Stomach smooth muscle (tissue), 2 donors: ENCODE data around the gene PANX3.
"Not testable (repeated sequence)": the region's sequence is repeated elsewhere in the genome, so short reads cannot be mapped to it uniquely, and the experiment has no call there.

Experiments
- H3K27ac ChIP-seq: one replicate; pipeline ENCODE4 v1.7.0; 2013; ENCODE audit warnings: mild to moderate bottlenecking, low read length, inconsistent platforms
- H3K27me3 ChIP-seq, 2 donors: one replicate each; pipeline ENCODE4 v1.7.0; 2013; ENCODE audit warnings: low read length in 2 of 2; ENCODE audit not compliant: insufficient read depth in 2 of 2, control insufficient read depth in 1 of 2
- H3K36me3 ChIP-seq, 2 donors: one replicate each; pipeline ENCODE4 v1.7.0; 2013; ENCODE audit warnings: low read length in 2 of 2; ENCODE audit not compliant: control insufficient read depth in 2 of 2, insufficient read depth in 2 of 2
- H3K4me1 ChIP-seq: one replicate; pipeline ENCODE4 v1.7.0; 2013; ENCODE audit warnings: low read length; ENCODE audit not compliant: control insufficient read depth, insufficient read depth
- H3K4me3 ChIP-seq, 2 donors: one replicate each; pipeline ENCODE4 v1.7.0; 2013; ENCODE audit warnings: low read length in 2 of 2
- H3K9ac ChIP-seq, 2 donors: one replicate each; pipeline ENCODE4 v1.7.0; 2013; ENCODE audit warnings: low read length in 2 of 2, mild to moderate bottlenecking in 1 of 2
- H3K9me3 ChIP-seq, 2 donors: one replicate each; pipeline ENCODE4 v1.7.0; 2013; ENCODE audit warnings: low read length in 2 of 2; ENCODE audit not compliant: control insufficient read depth in 2 of 2
- donor health status: healthy.
- donor health status: Pancreatic carcinoma.

The PANX3 gene

DNA sequence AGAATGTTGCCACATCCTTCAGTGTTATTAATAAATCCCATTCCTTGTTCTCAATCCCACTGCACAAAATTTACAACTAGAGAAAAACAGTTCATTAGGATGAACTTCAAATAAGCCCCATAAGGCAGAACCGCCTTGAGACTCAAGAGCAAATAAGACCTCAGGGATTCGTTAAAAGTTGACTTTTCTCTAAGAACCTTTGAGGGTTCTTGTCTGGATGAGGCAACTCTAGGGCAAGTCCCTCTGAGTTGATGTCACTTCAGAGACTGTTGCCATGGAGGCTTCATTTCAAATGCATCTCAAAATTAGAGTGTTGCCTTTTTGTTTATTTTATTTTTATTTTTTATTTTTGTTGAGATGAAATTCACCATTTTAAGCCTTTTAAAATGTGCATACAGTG is 19.8 kb upstream of the PANX3 start:
- Histone ChIP-seq H3K4me1 (no peaks in the 10 kb centered on the region), H3K4me3 (no peak overlapping the region), H3K9me3 (no peaks in the 10 kb centered on the region), H3K36me3 (no peaks in the 10 kb centered on the region), H3K9ac (no peak overlapping the region), H3K27ac (no peak overlapping the region), H3K27me3 (no peaks in the 10 kb centered on the region)

GRCh38 chr11:124592627-124593026 is 18.6 kb upstream of the PANX3 start:
- Histone ChIP-seq H3K4me1 (no peaks in the 10 kb centered on the region), H3K36me3 (no peaks in the 10 kb centered on the region), H3K27me3 (peaks cover 0 to 1% of the 10 kb centered on the region in 2 donors), H3K27ac (no peak overlapping the region), H3K9me3 (no peaks in the 10 kb centered on the region), H3K4me3 (no peak overlapping the region), H3K9ac (no peak overlapping the region)

- Histone ChIP-seq H3K4me1 (no peaks in the 10 kb centered on the region), H3K36me3 (no peaks in the 10 kb centered on the region), H3K9ac (no peak overlapping the region), H3K4me3 (no peak overlapping the region), H3K27ac (no peak overlapping the region), H3K9me3 (no peaks in the 10 kb centered on the region), H3K27me3 (peaks cover 0 to 4% of the 10 kb centered on the region in 2 donors)
These were observed 15.9 kb upstream of the PANX3 start for GRCh38 chr11:124595302-124595701.

DNA sequence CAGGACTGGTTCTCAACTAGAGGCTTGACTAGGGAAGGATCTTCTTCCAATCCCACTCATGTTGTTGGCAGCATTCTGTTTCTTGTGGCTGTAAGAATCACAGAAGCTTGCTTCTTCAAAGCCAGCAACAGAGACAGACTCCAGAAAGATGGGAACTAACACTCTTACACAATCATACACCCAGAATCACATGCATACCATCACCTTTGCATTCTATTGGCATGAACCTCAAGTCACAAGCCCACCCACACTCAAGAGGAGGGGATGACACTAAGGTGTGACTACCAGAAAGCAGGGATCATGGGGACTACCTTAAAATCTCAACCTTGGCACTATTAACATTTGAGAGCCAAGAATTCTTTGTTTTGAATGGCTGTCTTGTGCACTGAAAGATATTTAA is 13.6 kb upstream of the PANX3 start:
- H3K4me1 ChIP-seq, result no peaks in the 10 kb centered on the region
- H3K27ac ChIP-seq, result no peak overlapping the region
- no peaks in the 10 kb centered on the region for H3K9me3 ChIP-seq
- H3K4me3 ChIP-seq, result no peak overlapping the region
- H3K9ac ChIP-seq, result no peak overlapping the region
- no peaks in the 10 kb centered on the region for H3K36me3 ChIP-seq
- peaks cover 0 to 4% of the 10 kb centered on the region in 2 donors for H3K27me3 ChIP-seq

DNA sequence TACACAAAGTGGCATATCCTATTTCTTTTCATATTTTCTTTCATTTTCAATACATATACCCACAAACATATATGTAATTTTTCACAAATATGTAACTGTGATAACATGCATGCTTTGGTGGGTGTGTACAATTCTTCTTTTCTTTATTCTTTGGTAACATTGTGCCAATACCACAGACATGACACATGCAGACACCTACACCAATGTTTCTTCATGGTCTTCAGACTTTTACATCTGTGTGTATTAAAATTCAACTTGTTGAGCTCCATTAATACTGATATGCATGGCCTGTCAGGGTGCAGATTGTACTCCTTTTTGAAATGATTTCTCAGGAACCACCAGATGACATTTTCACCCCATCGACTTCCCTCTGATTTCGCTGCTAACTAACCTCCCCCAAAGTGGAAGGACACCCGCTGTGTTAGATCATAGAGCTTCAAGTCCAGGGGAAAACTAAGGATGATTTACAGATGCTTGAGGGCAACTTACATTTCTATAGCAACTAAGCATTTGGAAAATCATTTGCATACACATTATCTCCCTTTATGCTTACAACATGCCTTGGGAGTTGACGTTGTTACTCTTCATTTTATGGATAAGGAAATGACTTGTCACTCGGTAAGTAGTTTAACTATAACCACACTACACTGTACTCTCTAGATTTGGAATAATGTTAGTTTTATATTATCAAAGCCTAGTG is 10.5 kb upstream of the PANX3 start:
- peaks cover 0 to 4% of the 10 kb centered on the region in 2 donors for H3K27me3 ChIP-seq
- H3K9ac ChIP-seq, result no peak overlapping the region
- no peaks in the 10 kb centered on the region for H3K4me1 ChIP-seq
- no peaks in the 10 kb centered on the region for H3K36me3 ChIP-seq
- no peak overlapping the region for H3K27ac ChIP-seq
- H3K9me3 ChIP-seq, result no peaks in the 10 kb centered on the region
- H3K4me3 ChIP-seq, result no peak overlapping the region

DNA sequence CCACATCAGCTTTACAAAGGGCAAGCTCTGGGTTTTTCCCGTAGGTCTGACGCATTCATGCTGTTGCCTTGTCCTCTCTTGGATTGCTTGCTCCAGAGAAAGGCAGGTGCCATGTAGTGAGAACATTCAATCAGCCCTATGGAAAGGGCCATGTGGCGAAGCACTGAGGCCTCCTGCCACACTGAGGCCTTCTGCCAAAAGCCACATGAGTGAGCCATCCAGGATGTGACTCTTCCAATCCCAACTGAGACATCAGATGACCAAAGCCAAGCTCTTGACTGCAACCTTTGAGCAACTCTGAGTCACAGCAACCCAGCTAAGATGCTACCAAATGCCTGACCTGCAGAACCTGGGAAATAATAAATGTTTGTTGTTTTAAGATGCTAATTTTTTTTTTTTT is 9.0 kb upstream of the PANX3 start:
- H3K4me3 ChIP-seq, result no peak overlapping the region
- H3K9ac ChIP-seq, result no peak overlapping the region
- no peaks in the 10 kb centered on the region for H3K4me1 ChIP-seq
- H3K27ac ChIP-seq, result no peak overlapping the region
- H3K36me3 ChIP-seq, result no peaks in the 10 kb centered on the region
- peaks cover 0 to 4% of the 10 kb centered on the region in 2 donors for H3K27me3 ChIP-seq
- no peaks in the 10 kb centered on the region for H3K9me3 ChIP-seq

- not testable (repeated sequence) for H3K27me3 ChIP-seq, H3K4me3 ChIP-seq, H3K4me1 ChIP-seq, H3K27ac ChIP-seq, H3K9me3 ChIP-seq, H3K36me3 ChIP-seq, H3K9ac ChIP-seq
These were observed 8.5 kb upstream of the PANX3 start for GRCh38 chr11:124602723-124603122.

GRCh38 chr11:124605719-124606118 is 5.5 kb upstream of the PANX3 start:
- Histone ChIP-seq H3K27ac (no peak overlapping the region), H3K4me1 (no peaks in the 10 kb centered on the region), H3K4me3 (no peak overlapping the region), H3K27me3 (no peaks in the 10 kb centered on the region), H3K9me3 (no peaks in the 10 kb centered on the region), H3K9ac (no peak overlapping the region), H3K36me3 (no peaks in the 10 kb centered on the region)

- Histone ChIP-seq H3K9me3 (no peaks in the 10 kb centered on the region), H3K4me1 (no peaks in the 10 kb centered on the region), H3K36me3 (no peaks in the 10 kb centered on the region), H3K4me3 (no peak overlapping the region), H3K27me3 (no peaks in the 10 kb centered on the region), H3K27ac (no peak overlapping the region), H3K9ac (no peak overlapping the region)
These were observed 3.1 kb upstream of the PANX3 start for GRCh38 chr11:124608147-124608546.

GRCh38 chr11:124610295-124610694 is 933 bp upstream of the PANX3 start:
- peaks cover 0 to 2% of the 10 kb centered on the region in 2 donors for H3K27me3 ChIP-seq
- H3K9me3 ChIP-seq, result no peaks in the 10 kb centered on the region
- no peak overlapping the region for H3K27ac ChIP-seq
- no peak overlapping the region for H3K4me3 ChIP-seq
- H3K9ac ChIP-seq, result no peak overlapping the region
- H3K36me3 ChIP-seq, result no peaks in the 10 kb centered on the region
- no peaks in the 10 kb centered on the region for H3K4me1 ChIP-seq

DNA sequence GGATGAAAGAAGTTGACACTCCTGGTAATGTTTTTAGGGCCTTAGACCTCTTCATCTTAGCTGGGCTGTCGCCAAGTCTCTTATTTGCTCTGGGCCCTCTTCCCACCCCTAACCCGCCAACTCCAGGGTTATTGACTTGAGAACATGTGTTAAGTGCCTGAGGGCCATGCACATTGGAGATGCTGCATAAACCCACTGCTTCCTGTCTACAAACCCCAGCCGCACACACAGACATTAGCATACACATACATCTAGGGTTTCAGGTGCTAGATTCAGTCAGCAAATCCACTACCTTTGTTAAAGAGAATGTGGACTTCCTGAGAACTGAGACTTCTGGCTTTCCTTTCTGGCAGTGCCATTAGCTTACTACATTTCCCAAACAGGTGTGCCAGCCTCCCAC is 817 bp downstream of the PANX3 start:
- Histone ChIP-seq H3K27me3 (peaks cover 0 to 2% of the 10 kb centered on the region in 2 donors), H3K36me3 (no peaks in the 10 kb centered on the region), H3K9me3 (no peaks in the 10 kb centered on the region), H3K9ac (no peak overlapping the region), H3K27ac (no peak overlapping the region), H3K4me1 (no peaks in the 10 kb centered on the region), H3K4me3 (no peak overlapping the region)
